Endothelial cell of umbilical vein (primary cell): ENCODE measurements around the gene ADIPOR2. TPM values are rescaled to one million over a fixed set of nuclear protein-coding genes. Genes with fewer than 3 reads are reported as not detected.

Experiments
- BruUV-seq: library from RNA; stranded (reverse); fragments of 400-500 nt; replicated peaks from 2 replicates; lab custom pipeline; 2021; lab: Mats Ljungman, UMichigan
- CTCF ChIA-PET: fragments of 300-600, 350-600 bp; sonication (Branson Sonifier 250); formaldehyde crosslinking; loops from one replicate; lab custom pipeline; 2021; ENCODE audit warnings: antibody characterized with exemption, inconsistent platforms; lab: Charles Lee
- POLR2A ChIA-PET: fragments of 300-600, 350-600 bp; sonication (Branson Sonifier 250); formaldehyde crosslinking; loops from one replicate; lab custom pipeline; 2021; ENCODE audit warnings: antibody characterized with exemption, inconsistent platforms; lab: Charles Lee
- DNase-seq: peaks from one replicate; pipeline ENCODE4 v3.0.0-alpha.2; 2011; ENCODE audit warnings: low read depth, low spot score
- FAIRE-seq: peaks from 2 replicates; lab custom pipeline; 2011; peaks lifted over from hg19 to GRCh38; lab: Jason Lieb, UNC
- H2AFZ ChIP-seq: 2 replicates; pipeline ENCODE4 v1.6.0; 2012; ENCODE audit warnings: low read depth, low read length, control low read depth, inconsistent platforms
- H3K27ac ChIP-seq: 2 replicates; pipeline ENCODE4 v1.5.1; 2011; ENCODE audit warnings: low read depth, mild to moderate bottlenecking, control low read depth, low read length, moderate library complexity; ENCODE audit not compliant: insufficient read depth
- H3K27me3 ChIP-seq, 2 experiments: 2 replicates each; pipeline versions ENCODE4 v1.6.0 to v1.6.1; 2011; ENCODE audit warnings: low read length in 2 of 2, mixed read lengths in 1 of 2; ENCODE audit not compliant: control insufficient read depth in 2 of 2, insufficient read depth in 2 of 2
- H3K36me3 ChIP-seq, 2 experiments: 2 replicates in 1 of 2; 3 replicates in 1 of 2; pipeline ENCODE4 v1.5.1; 2011; ENCODE audit warnings: low read length in 2 of 2, mild to moderate bottlenecking in 1 of 2, moderate library complexity in 1 of 2; ENCODE audit not compliant: control insufficient read depth in 2 of 2, insufficient read depth in 2 of 2; ENCODE audit errors: extremely low read depth in 1 of 2
- H3K4me1 ChIP-seq: 3 replicates; pipeline ENCODE4 v1.5.1; 2011; ENCODE audit warnings: mild to moderate bottlenecking, low read length; ENCODE audit not compliant: control insufficient read depth, insufficient read depth; ENCODE audit errors: extremely low read depth
- H3K4me2 ChIP-seq: 2 replicates; pipeline ENCODE4 v1.6.1; 2011; ENCODE audit warnings: low read length, control low read depth, mixed read lengths; ENCODE audit not compliant: insufficient read depth
- H3K4me3 ChIP-seq, 3 experiments: fragments of 200-600 bp in 1 of 3; sonication (generic), shearing (Covaris generic) in 1 of 3; replicated peaks in 1 of 3; 2 replicates each; pipeline ENCODE4 v1.5.1; 2011 to 2016; ENCODE audit warnings: control low read depth in 3 of 3, low read length in 3 of 3, mild to moderate bottlenecking in 2 of 3, inconsistent platforms in 1 of 3, low read depth in 1 of 3, moderate library complexity in 1 of 3; ENCODE audit not compliant: insufficient read depth in 1 of 3
- H3K79me2 ChIP-seq: 2 replicates; pipeline ENCODE4 v1.6.0; 2012; ENCODE audit warnings: low read length, inconsistent platforms; ENCODE audit not compliant: control insufficient read depth, insufficient read depth
- H3K9ac ChIP-seq: replicated peaks from 2 replicates; pipeline ENCODE3; 2011; ENCODE audit warnings: low read length, control low read depth; ENCODE audit not compliant: insufficient read depth; ENCODE audit errors: extremely low read depth
- H3K9me1 ChIP-seq: replicated peaks from 3 replicates; pipeline ENCODE4 v1.6.0; 2011; ENCODE audit warnings: mild to moderate bottlenecking, low read length; ENCODE audit not compliant: control insufficient read depth, insufficient read depth; ENCODE audit errors: extremely low read depth
- H3K9me3 ChIP-seq: replicated peaks from 2 replicates; pipeline ENCODE4 v1.5.1; 2012; ENCODE audit warnings: low read length, inconsistent platforms; ENCODE audit not compliant: control insufficient read depth, insufficient read depth
- H4K20me1 ChIP-seq: replicated peaks from 2 replicates; pipeline ENCODE3; 2011; ENCODE audit warnings: mild to moderate bottlenecking, low read length; ENCODE audit not compliant: control insufficient read depth, insufficient read depth; ENCODE audit errors: extremely low read depth
- CTCF ChIP-seq, 2 donors: IDR thresholded peaks; 1 replicate in 1 of 2; 2 replicates in 1 of 2; pipeline ENCODE4 v1.5.1; 2011; ENCODE audit warnings: low read length in 2 of 2, mild to moderate bottlenecking in 2 of 2, moderate library complexity in 2 of 2, control low read depth in 1 of 2, inconsistent platforms in 1 of 2, low read depth in 1 of 2; ENCODE audit not compliant: insufficient read depth in 1 of 2; ENCODE audit errors: extremely low read depth in 1 of 2
- EZH2 ChIP-seq: IDR thresholded peaks from 2 replicates; pipeline ENCODE4 v1.6.1; 2012; ENCODE audit warnings: borderline replicate concordance, low read depth, mild to moderate bottlenecking, moderate library complexity, low read length, inconsistent platforms; ENCODE audit not compliant: severe bottlenecking
- FOS ChIP-seq: IDR thresholded peaks from 2 replicates; pipeline ENCODE4 v1.6.1; 2011; ENCODE audit warnings: mild to moderate bottlenecking, low read length, moderate library complexity, borderline replicate concordance; ENCODE audit not compliant: insufficient read depth
- GATA2 ChIP-seq: IDR thresholded peaks from 2 replicates; pipeline ENCODE4 v1.7.0; 2011; ENCODE audit warnings: low read depth, mild to moderate bottlenecking, moderate library complexity, mixed read lengths, low read length; ENCODE audit not compliant: insufficient read length, insufficient read depth
- JUN ChIP-seq: IDR thresholded peaks from 2 replicates; pipeline ENCODE4 v1.6.1; 2011; ENCODE audit warnings: borderline replicate concordance, low read depth; ENCODE audit not compliant: insufficient read length, insufficient read depth
- MAX ChIP-seq: IDR thresholded peaks from 2 replicates; pipeline ENCODE4 v1.6.1; 2011; ENCODE audit not compliant: insufficient read depth, insufficient read length
- MYC ChIP-seq: IDR thresholded peaks from one replicate; pipeline ENCODE4 v1.6.1; 2011; ENCODE audit warnings: mild to moderate bottlenecking, low read depth, low read length
- POLR2A ChIP-seq: IDR thresholded peaks from 2 replicates; pipeline ENCODE4 v1.6.1; 2012; ENCODE audit warnings: low read depth, mild to moderate bottlenecking, control low read depth, low read length
- POLR2AphosphoS5 ChIP-seq: IDR thresholded peaks from 2 replicates; pipeline ENCODE4 v1.6.1; 2012; ENCODE audit warnings: low read depth, mild to moderate bottlenecking, control low read depth, low read length, moderate library complexity; ENCODE audit not compliant: insufficient read depth
- dilution Hi-C: fragments of 300-500 bp; cut with MboI; formaldehyde crosslinking; loops from one replicate; pipeline ENCODE4 v1.15.0; 2019; ENCODE audit warnings: low sequenced_read_pairs; ENCODE audit not compliant: extremely low pct_ligation_motif_present
- intact Hi-C: fragments of 100-400 bp; cut with micrococcal nuclease; formaldehyde crosslinking; loops from one replicate; pipeline ENCODE4 v1.10.0; 2022
- polyA plus RNA-seq, 4 experiments: library from polyadenylated mRNA; depleted of rRNA in 3 of 4; stranded (reverse) in 3 of 4; unstranded in 1 of 4; fragments of >200 nt; gene quantifications; 2 replicates each; pipeline versions ENCODE4 v1.2.1 to v1.2.3, GENCODE V29; 2011 to 2012; ENCODE audit warnings: missing spikeins in 1 of 4
- total RNA-seq: library from RNA; stranded (reverse); gene quantifications from 2 replicates; pipeline ENCODE4 v1.2.3, GENCODE V29; 2021

The ADIPOR2 gene
- total and polyA plus RNA-seq, 2 donors (not counting 3 experiments of a cell fraction or from before 2014, with no cell fraction given) = 22.5 to 57.3 TPM

DNA sequence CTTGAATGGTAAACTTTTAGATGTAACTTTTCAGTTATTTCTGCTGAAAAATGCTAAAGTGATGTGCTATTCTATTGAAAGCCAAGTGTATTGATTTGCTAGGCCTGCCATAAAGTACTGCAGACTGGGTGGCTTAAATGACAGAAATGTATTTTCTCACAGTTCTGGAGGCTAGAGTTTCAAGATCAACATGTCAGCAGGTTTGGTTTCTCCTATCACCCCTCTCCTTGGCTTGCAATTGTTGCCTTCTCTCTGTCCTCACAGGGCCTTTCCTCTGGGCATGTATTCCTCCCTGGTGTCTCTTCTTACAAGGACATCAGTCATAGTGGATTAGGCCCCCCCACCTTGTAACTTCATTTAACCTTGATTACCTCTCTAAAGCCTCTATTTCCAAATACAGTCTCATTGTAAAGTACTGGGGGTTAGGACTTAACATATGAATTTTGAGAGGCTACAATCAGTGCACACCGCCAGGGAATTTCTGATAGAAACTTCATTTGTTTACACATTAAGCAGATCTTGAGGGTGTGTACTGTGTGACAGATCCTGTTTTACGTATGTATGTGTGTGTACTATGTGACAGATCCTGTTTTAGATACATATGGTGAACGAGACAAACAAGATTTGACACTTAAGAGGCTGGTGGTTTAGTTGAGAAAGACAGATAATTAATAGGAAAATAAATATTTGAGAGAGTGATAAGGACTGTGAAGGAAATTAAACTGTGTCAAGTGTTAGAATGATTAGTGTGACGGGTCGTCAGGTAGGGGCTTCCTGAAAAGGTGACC lies 49.5 kb downstream of the ADIPOR2 start:
- Histone ChIP-seq H3K9me1 (no peaks in the 10 kb centered on the region), H3K4me1 (peaks cover 7% of the 10 kb centered on the region), H3K9me3 (no peaks in the 10 kb centered on the region), H3K36me3 (no peaks in the 10 kb centered on the region), H3K9ac (no peak overlapping the region), H3K27ac (no peak overlapping the region), H3K4me2 (no peak overlapping the region), H3K4me3 (no peak overlapping the region), H3K27me3 (no peaks in the 10 kb centered on the region), H4K20me1 (no peaks in the 10 kb centered on the region), H2AFZ (no peak overlapping the region), H3K79me2 (peaks cover 44% of the 10 kb centered on the region)
- intact Hi-C loops (no loop called here), dilution Hi-C loops (no loop called here)
- no TSS peak for BruUV-seq
- CTCF ChIA-PET = no interaction called here
- no peak for FAIRE-seq
- DNase-seq = no peak
- TF ChIP-seq GATA2 (no peak), POLR2AphosphoS5 (no peak), EZH2 (no peak), MAX (no peak), CTCF (IDR thresholded peaks at IDR 0.05; ENCODE audit: extremely low read depth in 1 of 2, insufficient read depth in 1 of 2, low read depth in 1 of 2, low read length in 2 of 2) (no peak), POLR2A (no peak), FOS (no peak), JUN (no peak), MYC (no peak)
- POLR2A ChIA-PET = no interaction called here
